Fibroblast of villous mesenchyme (primary cell): ENCODE data around the gene SGF29. TPM values are rescaled to one million over a fixed set of nuclear protein-coding genes. Genes with fewer than 3 reads are reported as not detected.
"Not testable (repeated sequence)": the region's sequence is repeated elsewhere in the genome, so short reads cannot be mapped to it uniquely, and the experiment has no call there.

Experiments
- DNase-seq: peaks from one replicate; pipeline ENCODE4 v3.0.0-alpha.2; 2010; ENCODE audit warnings: low read depth
- H3K4me3 ChIP-seq: 2 replicates; pipeline ENCODE4 v1.5.1; 2011; ENCODE audit warnings: low read depth, mild to moderate bottlenecking, low read length
- total RNA-seq: library from RNA; depleted of rRNA; stranded (reverse); fragments of >200 nt; gene quantifications from 2 replicates; pipeline ENCODE4 v1.2.3, GENCODE V29; 2012
- TF ChIP-seq, protein P1 (sequence below): IDR thresholded peaks from 2 replicates; pipeline ENCODE4 v1.5.1; 2012; ENCODE audit warnings: low read depth, mild to moderate bottlenecking, low read length; ENCODE audit not compliant: insufficient read depth

The SGF29 gene
- total RNA-seq, 1 donor, result 11.2 TPM

DNA sequence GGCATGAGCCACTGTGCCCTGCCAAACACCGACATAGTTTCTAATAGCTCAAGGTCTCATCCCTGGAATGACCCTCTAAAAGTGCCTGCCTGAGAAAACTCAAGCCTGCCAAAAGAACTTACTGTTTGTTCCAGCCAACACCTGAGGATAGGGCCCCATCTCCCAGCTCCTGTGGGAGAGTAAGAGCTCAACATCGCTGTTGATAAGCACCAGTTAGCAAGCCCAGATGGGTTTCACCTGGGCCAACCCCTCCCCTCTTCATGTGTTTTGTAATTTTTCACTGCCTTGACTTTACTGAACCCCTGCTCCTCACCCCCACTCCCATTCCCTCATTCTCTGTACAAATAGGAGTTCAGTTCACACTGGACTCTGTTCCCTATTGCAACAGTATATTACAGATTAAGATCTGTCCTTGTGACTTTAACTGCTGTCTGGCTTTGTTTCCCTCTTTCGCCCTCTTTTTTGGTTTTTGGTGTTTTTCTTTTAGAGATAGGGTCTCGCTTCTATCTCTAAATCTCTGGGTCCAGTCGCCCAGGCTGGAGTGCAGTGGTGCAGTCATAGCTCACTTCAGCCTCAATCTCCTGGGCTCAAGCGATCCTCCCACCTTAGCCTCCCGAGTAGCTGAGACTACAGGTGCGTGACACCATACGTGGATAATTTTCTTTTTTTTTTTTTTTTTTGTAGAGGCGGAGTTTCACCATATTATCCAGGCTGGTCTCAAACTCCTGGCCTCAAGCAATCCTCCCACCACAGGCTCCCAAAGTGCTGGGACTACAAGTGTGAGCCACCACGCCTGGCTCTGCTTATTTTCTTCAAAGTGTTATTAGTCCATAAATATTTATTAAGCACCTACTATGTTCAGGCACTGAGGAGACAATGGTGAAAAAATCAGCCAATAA is 27.3 kb upstream of the SGF29 start:
- H3K4me3 ChIP-seq, result no peak overlapping the region
- DNase-seq, result no peak
- TF ChIP-seq, protein P1, sequence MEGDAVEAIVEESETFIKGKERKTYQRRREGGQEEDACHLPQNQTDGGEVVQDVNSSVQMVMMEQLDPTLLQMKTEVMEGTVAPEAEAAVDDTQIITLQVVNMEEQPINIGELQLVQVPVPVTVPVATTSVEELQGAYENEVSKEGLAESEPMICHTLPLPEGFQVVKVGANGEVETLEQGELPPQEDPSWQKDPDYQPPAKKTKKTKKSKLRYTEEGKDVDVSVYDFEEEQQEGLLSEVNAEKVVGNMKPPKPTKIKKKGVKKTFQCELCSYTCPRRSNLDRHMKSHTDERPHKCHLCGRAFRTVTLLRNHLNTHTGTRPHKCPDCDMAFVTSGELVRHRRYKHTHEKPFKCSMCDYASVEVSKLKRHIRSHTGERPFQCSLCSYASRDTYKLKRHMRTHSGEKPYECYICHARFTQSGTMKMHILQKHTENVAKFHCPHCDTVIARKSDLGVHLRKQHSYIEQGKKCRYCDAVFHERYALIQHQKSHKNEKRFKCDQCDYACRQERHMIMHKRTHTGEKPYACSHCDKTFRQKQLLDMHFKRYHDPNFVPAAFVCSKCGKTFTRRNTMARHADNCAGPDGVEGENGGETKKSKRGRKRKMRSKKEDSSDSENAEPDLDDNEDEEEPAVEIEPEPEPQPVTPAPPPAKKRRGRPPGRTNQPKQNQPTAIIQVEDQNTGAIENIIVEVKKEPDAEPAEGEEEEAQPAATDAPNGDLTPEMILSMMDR, result no peak

DNA sequence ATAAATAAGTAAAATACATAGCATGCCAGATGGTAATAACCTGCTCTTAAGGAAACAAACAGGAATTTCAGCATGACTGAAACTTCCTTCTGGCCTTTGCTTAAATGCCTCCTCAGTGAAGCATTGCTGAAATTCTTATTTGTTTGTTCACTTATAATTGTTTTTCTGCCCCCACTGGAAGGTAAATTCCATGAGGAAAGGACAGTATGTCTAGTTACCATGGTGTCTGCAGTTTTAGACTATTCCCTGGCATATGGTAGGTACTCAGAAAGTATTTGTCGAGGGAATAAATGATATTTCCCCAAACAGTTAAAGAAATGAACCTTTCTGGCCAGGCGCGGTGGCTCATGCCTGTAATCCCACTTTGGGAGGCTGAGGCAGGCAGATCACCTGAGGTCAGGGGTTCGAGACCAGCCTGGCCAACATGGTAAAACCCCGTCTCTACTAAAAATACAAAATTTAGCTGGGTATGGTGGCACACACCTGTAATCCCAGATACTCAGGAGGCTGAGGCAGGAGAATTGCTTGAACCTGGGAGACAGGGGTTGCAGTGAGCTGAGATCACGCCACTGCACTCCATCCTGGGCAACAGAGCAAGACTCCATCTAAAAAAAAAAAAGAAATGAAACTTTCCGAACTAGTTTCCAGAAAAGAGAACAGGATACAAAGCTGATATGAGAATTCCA is 26.5 kb upstream of the SGF29 start:
- not testable (repeated sequence) for DNase-seq, H3K4me3 ChIP-seq

DNA sequence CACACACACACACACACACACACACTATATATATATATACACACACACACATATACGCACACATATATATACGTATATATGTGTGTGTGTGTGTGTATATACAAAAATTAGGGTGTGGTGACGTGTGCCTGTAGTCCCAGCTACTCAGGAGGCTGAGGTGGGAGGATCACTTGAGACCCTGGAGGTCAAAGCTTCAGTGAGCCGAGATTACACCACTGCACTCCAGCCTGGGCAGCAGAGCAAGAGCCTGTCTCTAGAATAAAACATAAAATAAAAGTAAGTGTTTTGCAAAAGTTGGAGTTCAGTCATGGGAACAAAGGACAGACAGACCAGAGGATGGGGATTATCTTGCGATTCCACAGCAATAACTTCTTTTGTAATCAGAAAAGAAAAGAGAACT is 25.7 kb upstream of the SGF29 start:
- TF ChIP-seq, protein P1, result no peak
- no peak for DNase-seq
- H3K4me3 ChIP-seq, result no peak overlapping the region

DNA sequence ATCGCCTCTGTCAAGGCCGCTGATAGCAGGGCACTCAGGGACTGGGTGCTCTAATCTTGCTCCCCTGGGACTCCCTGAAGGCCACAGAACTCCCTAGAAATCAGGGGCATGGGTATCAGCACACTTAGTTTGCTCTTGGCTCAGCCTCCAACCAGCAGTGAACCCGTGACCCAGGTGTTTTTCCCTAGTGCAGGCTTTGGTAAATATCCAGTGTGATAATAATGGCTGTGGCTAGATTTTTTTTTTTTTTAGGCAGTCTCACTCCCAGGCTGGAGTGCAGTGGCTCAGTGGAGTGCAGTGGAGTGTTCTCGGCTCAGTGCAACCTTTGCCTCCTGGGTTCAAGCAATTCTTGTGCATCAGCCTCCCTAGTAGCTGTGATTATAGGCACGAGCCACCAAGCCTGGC is 25.3 kb upstream of the SGF29 start:
- TF ChIP-seq, protein P1, result no peak
- no peak for DNase-seq

GRCh38 chr16:28529124-28529523 is 24.6 kb upstream of the SGF29 start:
- no peak for DNase-seq
- TF ChIP-seq, protein P1, result no peak
- H3K4me3 ChIP-seq, result no peak overlapping the region

More for the DNA sequence above, 25.3 kb upstream of the SGF29 start:
- no peak overlapping the region for H3K4me3 ChIP-seq

DNA sequence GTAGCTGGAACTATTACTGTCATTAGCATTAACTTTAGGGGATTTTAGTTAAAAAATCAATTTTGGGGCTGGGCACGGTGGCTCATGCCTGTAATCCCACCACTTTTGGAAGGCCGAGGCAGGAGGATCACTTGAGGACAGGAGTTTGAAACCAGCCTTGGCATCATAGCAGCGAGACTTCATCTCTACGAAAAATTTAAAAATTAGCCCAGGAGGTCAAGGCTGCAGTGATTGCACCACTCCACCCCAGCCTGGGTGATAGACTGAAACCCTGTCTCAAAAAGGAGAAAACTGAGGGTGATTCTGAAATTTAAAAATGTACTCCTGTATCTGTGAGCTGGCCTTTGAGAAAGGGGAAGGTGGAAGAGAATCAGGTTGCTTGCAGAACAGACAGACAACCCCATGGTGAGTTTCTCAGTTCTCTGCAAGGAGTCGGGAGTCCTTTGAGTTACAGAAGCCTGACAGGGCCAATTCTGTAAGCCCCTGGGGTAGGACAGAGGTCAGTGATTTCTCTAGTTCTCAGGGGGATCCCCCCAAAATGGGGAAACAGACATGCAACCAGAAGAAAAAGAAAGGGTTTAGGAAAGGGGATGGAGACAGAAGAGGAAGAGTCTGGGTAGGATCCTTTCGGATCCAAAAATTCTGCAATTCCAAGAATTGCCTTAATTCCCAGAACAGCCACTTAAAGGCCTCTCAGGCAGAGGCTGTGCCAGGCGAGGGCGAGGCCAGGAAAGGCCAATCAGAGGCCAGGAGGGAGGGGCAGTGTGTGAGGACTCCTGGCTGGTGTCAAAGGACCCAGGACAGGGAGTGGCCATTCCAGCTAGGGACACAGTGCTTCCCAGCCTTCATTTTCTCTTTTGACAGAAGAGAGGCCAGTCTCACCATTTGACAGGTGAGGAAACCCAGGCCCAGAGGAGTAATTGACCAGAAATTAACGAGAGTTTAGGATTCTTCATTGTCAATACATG is 21.7 kb upstream of the SGF29 start:
- no peak overlapping the region for H3K4me3 ChIP-seq
- TF ChIP-seq, protein P1, result no peak
- DNase-seq, result peak; percentile 22
